H7 (cell line): Measurements from ENCODE around the gene PPP1R13L. TPM values are rescaled to one million over a fixed set of nuclear protein-coding genes. Genes with fewer than 3 reads are reported as not detected.
A peak's percentile ranks its signal among the peaks of the same experiment; 100 is the strongest.
"Not testable (repeated sequence)": the region's sequence is repeated elsewhere in the genome, so short reads cannot be mapped to it uniquely, and the experiment has no call there.

Source experiments
- DNase-seq: peaks from one replicate; pipeline ENCODE4 v3.0.0; 2012
- H3K27me3 ChIP-seq: 2 replicates; pipeline ENCODE4 v1.6.0; 2011; ENCODE audit warnings: mild to moderate bottlenecking, low read length; ENCODE audit not compliant: control insufficient read depth, insufficient read depth
- H3K36me3 ChIP-seq: replicated peaks from 2 replicates; pipeline ENCODE4 v1.5.1; 2011; ENCODE audit warnings: low read length; ENCODE audit not compliant: control insufficient read depth, insufficient read depth
- H3K4me3 ChIP-seq: 2 replicates; pipeline ENCODE4 v1.5.1; 2011; ENCODE audit warnings: low read depth, mild to moderate bottlenecking, control low read depth, low read length, moderate library complexity; ENCODE audit not compliant: insufficient read depth
- total RNA-seq: library from RNA; depleted of rRNA; stranded (reverse); fragments of >200 nt; shearing (Covaris generic); gene quantifications from 2 replicates; pipeline ENCODE4 v1.2.3, GENCODE V29; 2014

The PPP1R13L gene
- total RNA-seq, 1 experiment from 2014 or later = 18.9 TPM

GRCh38 chr19:45442408-45442777 is 37.5 kb upstream of the PPP1R13L start:
- no peaks in the 10 kb centered on the region for H3K36me3 ChIP-seq
- no peak overlapping the region for H3K4me3 ChIP-seq
- DNase-seq = no peak
- no peaks in the 10 kb centered on the region for H3K27me3 ChIP-seq

GRCh38 chr19:45440873-45441654 is 36.2 kb upstream of the PPP1R13L start:
- H3K27me3 ChIP-seq = no peaks in the 10 kb centered on the region
- no peak overlapping the region for H3K4me3 ChIP-seq
- no peak for DNase-seq
- H3K36me3 ChIP-seq = no peaks in the 10 kb centered on the region

- no peak for DNase-seq
- Histone ChIP-seq H3K27me3 (no peaks in the 10 kb centered on the region), H3K4me3 (peak overlapping the region; percentile 68), H3K36me3 (no peaks in the 10 kb centered on the region)
Measured at GRCh38 chr19:45440259-45440638, 35.4 kb upstream of the PPP1R13L start.

- Histone ChIP-seq H3K36me3 (no peaks in the 10 kb centered on the region), H3K27me3 (no peaks in the 10 kb centered on the region), H3K4me3 (peak overlapping the region; percentile 68)
- peak; percentile 94 for DNase-seq
Measured at GRCh38 chr19:45439569-45440258, 34.8 kb upstream of the PPP1R13L start.

GRCh38 chr19:45439190-45439568 is 34.3 kb upstream of the PPP1R13L start:
- Histone ChIP-seq H3K27me3 (no peaks in the 10 kb centered on the region), H3K36me3 (no peaks in the 10 kb centered on the region), H3K4me3 (peak overlapping the region; percentile 68; the same call in 1 of the 2 replicates)
- no peak for DNase-seq

- Histone ChIP-seq H3K27me3 (no peaks in the 10 kb centered on the region), H3K36me3 (no peaks in the 10 kb centered on the region), H3K4me3 (no peak overlapping the region)
- DNase-seq = no peak
Measured at GRCh38 chr19:45437328-45437727, 32.5 kb upstream of the PPP1R13L start.

GRCh38 chr19:45432543-45432942 is 27.7 kb upstream of the PPP1R13L start:
- H3K4me3 ChIP-seq, H3K36me3 ChIP-seq, H3K27me3 ChIP-seq, DNase-seq: not testable (repeated sequence)

GRCh38 chr19:45431008-45431407 is 26.1 kb upstream of the PPP1R13L start:
- DNase-seq, H3K27me3 ChIP-seq, H3K4me3 ChIP-seq, H3K36me3 ChIP-seq: not testable (repeated sequence)

GRCh38 chr19:45429896-45430295 is 25.0 kb upstream of the PPP1R13L start:
- not testable (repeated sequence) for H3K36me3 ChIP-seq, H3K27me3 ChIP-seq, DNase-seq, H3K4me3 ChIP-seq

GRCh38 chr19:45428384-45429231 is 23.7 kb upstream of the PPP1R13L start:
- Histone ChIP-seq H3K27me3 (no peaks in the 10 kb centered on the region), H3K36me3 (no peaks in the 10 kb centered on the region), H3K4me3 (peak overlapping the region; percentile 64)
- peak; percentile 94 for DNase-seq

GRCh38 chr19:45424191-45425058 is 19.6 kb upstream of the PPP1R13L start:
- H3K27me3 ChIP-seq = no peaks in the 10 kb centered on the region
- peaks cover 4% of the 10 kb centered on the region; the same call in 1 of the 2 replicates for H3K36me3 ChIP-seq
- DNase-seq = peak; percentile 81
- peak overlapping the region; percentile 72 for H3K4me3 ChIP-seq

GRCh38 chr19:45423589-45424190 is 18.8 kb upstream of the PPP1R13L start, which contains the start of gene ERCC1:
ERCC1 (minus strand) TSS chr19:45423917; CDS start chr19:45423374, 543 bp downstream.
- no peaks in the 10 kb centered on the region for H3K27me3 ChIP-seq
- H3K36me3 ChIP-seq = peaks cover 4% of the 10 kb centered on the region
- H3K4me3 ChIP-seq = peak within 1 kb of the TSS; percentile 72
- peak; percentile 100 for DNase-seq

GRCh38 chr19:45423033-45423588 is 18.2 kb upstream of the PPP1R13L start:
- no peaks in the 10 kb centered on the region for H3K27me3 ChIP-seq

More at GRCh38 chr19:45423033-45423588, 18.2 kb upstream of the PPP1R13L start:
- Histone ChIP-seq H3K36me3 (peaks cover 4% of the 10 kb centered on the region), H3K4me3 (peak overlapping the region; percentile 70)
- DNase-seq = no peak
